HL-60 (cell line): ENCODE measurements around the gene SNX20.

Experiments
- DNase-seq, 2 experiments: peaks; one replicate each; pipeline ENCODE4 v3.0.0-alpha.2; 2010 to 2020; ENCODE audit warnings: low read depth in 1 of 2, low spot score in 1 of 2
- H3K27ac ChIP-seq: fragments of 250-450 bp; sonication (Bioruptor Pico); replicated peaks from 2 replicates; pipeline ENCODE4 v1.5.1; 2020; ENCODE audit warnings: mild to moderate bottlenecking, moderate library complexity
- H3K27me3 ChIP-seq: fragments of 250-450 bp; sonication (Bioruptor Pico); 2 replicates; pipeline ENCODE4 v1.5.1; 2021; ENCODE audit warnings: mild to moderate bottlenecking, moderate library complexity; ENCODE audit not compliant: insufficient read depth, poor library complexity, severe bottlenecking
- H3K4me3 ChIP-seq: replicated peaks from 2 replicates; pipeline ENCODE4 v1.5.1; 2011; ENCODE audit warnings: mild to moderate bottlenecking, control low read depth, low read length; ENCODE audit not compliant: insufficient read depth
- GABPA ChIP-seq: IDR thresholded peaks from 2 replicates; pipeline ENCODE4 v1.6.1; 2012; ENCODE audit warnings: low read depth
- POLR2AphosphoS5 ChIP-seq: IDR thresholded peaks from 2 replicates; pipeline ENCODE4 v1.6.1; 2012; ENCODE audit warnings: low read depth
- REST ChIP-seq: IDR thresholded peaks from 2 replicates; pipeline ENCODE4 v1.6.1; 2012; ENCODE audit warnings: low read depth; ENCODE audit not compliant: insufficient replicate concordance
- SPI1 ChIP-seq: IDR thresholded peaks from 2 replicates; pipeline ENCODE4 v1.6.1; 2012; ENCODE audit warnings: low read depth, mild to moderate bottlenecking, borderline replicate concordance
- TF ChIP-seq, protein P1 (sequence below): IDR thresholded peaks from one replicate; pipeline ENCODE4 v1.5.1; 2011; ENCODE audit warnings: low read length, control low read depth, inconsistent platforms; ENCODE audit not compliant: insufficient read depth

SNX20 gene

GRCh38 chr16:50721549-50722404 lies 40.7 kb upstream of the SNX20 start:
- no peak for TF ChIP-seq POLR2AphosphoS5
- TF ChIP-seq REST = no peak
- no peak for TF ChIP-seq SPI1
- TF ChIP-seq GABPA = no peak
- TF ChIP-seq, protein P1, sequence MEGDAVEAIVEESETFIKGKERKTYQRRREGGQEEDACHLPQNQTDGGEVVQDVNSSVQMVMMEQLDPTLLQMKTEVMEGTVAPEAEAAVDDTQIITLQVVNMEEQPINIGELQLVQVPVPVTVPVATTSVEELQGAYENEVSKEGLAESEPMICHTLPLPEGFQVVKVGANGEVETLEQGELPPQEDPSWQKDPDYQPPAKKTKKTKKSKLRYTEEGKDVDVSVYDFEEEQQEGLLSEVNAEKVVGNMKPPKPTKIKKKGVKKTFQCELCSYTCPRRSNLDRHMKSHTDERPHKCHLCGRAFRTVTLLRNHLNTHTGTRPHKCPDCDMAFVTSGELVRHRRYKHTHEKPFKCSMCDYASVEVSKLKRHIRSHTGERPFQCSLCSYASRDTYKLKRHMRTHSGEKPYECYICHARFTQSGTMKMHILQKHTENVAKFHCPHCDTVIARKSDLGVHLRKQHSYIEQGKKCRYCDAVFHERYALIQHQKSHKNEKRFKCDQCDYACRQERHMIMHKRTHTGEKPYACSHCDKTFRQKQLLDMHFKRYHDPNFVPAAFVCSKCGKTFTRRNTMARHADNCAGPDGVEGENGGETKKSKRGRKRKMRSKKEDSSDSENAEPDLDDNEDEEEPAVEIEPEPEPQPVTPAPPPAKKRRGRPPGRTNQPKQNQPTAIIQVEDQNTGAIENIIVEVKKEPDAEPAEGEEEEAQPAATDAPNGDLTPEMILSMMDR = no peak
- no peaks in the 10 kb centered on the region for H3K27me3 ChIP-seq
- DNase-seq = no peak
- no peak overlapping the region for H3K27ac ChIP-seq
- H3K4me3 ChIP-seq = no peak overlapping the region

GRCh38 chr16:50719401-50720337 lies 38.6 kb upstream of the SNX20 start:
- DNase-seq = peak in 1 of 2 experiments; percentile 33
- H3K27ac ChIP-seq = no peak overlapping the region
- H3K27me3 ChIP-seq = no peaks in the 10 kb centered on the region
- H3K4me3 ChIP-seq = no peak overlapping the region
- TF ChIP-seq POLR2AphosphoS5 (no peak), SPI1 (no peak)
- TF ChIP-seq, protein P1 = no peak

GRCh38 chr16:50718761-50719400 lies 37.8 kb upstream of the SNX20 start:
- no peaks in the 10 kb centered on the region for H3K27me3 ChIP-seq
- DNase-seq = no peak
- H3K27ac ChIP-seq = no peak overlapping the region
- no peak overlapping the region for H3K4me3 ChIP-seq
- TF ChIP-seq SPI1 (peak; percentile 63), REST (no peak)
